ENCODE measurements around the gene VPS13D.
A peak's percentile ranks its signal among the peaks of the same experiment; 100 is the strongest.

Gene VPS13D

DNA sequence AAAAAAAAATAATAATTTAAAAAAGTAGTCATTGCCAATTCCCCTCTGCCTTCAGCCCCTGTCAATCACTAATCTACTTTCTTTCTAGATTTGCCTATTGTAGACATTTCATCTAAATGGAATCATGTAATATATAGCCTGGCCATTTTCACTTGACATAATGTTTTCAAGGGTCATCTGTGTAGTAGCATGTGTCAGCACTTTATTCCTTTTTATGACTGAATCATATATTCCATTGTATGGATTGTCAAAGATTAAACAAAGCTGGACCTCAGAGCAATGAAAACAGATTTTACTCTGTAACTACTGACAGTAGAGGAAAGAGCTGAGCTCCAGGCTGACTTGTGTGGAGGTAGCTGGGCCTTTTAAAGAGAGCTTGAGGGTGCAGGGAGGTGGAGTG lies 15.9 kb downstream of the VPS13D start:
- in situ Hi-C loops (cut with HindIII; ENCODE audit: low sequenced_read_pairs) = no loop called here
- TF ChIP-seq, protein P1, sequence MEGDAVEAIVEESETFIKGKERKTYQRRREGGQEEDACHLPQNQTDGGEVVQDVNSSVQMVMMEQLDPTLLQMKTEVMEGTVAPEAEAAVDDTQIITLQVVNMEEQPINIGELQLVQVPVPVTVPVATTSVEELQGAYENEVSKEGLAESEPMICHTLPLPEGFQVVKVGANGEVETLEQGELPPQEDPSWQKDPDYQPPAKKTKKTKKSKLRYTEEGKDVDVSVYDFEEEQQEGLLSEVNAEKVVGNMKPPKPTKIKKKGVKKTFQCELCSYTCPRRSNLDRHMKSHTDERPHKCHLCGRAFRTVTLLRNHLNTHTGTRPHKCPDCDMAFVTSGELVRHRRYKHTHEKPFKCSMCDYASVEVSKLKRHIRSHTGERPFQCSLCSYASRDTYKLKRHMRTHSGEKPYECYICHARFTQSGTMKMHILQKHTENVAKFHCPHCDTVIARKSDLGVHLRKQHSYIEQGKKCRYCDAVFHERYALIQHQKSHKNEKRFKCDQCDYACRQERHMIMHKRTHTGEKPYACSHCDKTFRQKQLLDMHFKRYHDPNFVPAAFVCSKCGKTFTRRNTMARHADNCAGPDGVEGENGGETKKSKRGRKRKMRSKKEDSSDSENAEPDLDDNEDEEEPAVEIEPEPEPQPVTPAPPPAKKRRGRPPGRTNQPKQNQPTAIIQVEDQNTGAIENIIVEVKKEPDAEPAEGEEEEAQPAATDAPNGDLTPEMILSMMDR (IDR thresholded peaks at IDR 0.05; ENCODE audit: low read depth, low read length) = no peak
- DNase-seq (ENCODE audit: low read depth, low spot score) = no peak
- no peak overlapping the region for H3K4me3 ChIP-seq (ENCODE audit: low read depth, low read length)

DNA sequence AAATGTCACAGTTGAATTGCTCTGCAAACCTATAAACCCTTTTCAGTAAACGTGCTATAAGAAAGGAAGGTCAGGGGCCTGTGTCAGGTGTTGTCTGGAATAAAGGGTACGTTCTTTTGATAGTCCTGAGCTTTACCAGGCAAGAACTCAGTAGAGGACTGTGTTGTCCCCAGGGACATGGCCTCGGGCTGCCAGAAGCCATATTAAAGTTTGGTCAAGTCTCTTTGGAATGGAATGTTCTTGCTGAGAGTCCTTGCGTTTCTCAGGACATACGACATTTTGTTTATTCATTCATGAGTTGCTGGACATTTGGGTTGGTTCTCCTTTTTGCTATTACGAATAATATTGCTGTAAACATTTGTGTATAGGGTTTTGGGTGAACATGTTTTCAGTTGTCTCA lies 16.8 kb downstream of the VPS13D start:
- in situ Hi-C loops (cut with HindIII; ENCODE audit: low sequenced_read_pairs) = no loop called here

DNA sequence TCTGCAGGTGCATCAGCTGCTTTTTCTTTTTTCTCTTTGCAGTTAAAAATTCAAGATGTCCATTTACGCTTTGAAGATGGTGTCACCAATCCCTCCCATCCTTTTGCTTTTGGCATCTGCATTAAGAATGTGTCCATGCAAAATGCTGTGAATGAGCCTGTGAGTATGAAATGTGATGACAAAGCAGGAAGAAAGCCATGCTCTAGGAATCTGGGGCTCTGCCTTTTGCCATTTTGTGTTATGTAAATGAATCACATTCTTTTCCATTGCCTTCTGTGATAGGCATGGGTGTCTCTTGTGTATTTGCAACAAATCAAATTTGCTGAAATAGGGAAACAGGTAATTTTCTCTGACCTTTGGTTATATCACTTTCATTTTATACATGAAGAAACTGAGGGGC lies 19.4 kb downstream of the VPS13D start:
- TF ChIP-seq, protein P1 (IDR thresholded peaks at IDR 0.05; ENCODE audit: low read depth, low read length) = no peak
- in situ Hi-C loops (cut with HindIII; ENCODE audit: low sequenced_read_pairs) = no loop called here
- no peak overlapping the region for H3K4me3 ChIP-seq (ENCODE audit: low read depth, low read length)
- DNase-seq (ENCODE audit: low read depth, low spot score) = no peak

More for the DNA sequence above, 16.8 kb downstream of the VPS13D start:
- no peak overlapping the region for H3K4me3 ChIP-seq (ENCODE audit: low read depth, low read length)
- TF ChIP-seq, protein P1 (IDR thresholded peaks at IDR 0.05; ENCODE audit: low read depth, low read length) = no peak
- no peak for DNase-seq (ENCODE audit: low read depth, low spot score)

DNA sequence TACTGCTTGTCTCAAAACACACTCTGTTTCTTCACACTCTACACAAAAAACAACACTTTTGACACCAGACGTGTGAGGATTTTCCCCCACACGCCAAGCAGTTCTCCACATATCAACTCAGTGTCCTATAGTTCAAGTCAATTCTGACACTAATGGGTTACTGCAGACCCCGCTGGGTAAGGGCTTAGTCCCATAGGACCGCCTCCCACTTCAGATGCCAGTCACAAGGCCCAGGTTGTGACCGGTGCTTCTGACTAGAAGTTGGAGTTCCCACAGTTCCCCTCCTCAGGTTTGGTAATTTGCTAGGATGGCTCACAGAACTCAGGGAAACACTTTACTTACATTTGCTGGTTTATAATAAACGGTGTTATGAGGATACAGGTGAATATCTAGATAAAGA lies 19.9 kb downstream of the VPS13D start:
- no peak overlapping the region for H3K4me3 ChIP-seq (ENCODE audit: low read depth, low read length)
- DNase-seq (ENCODE audit: low read depth, low spot score) = no peak
- TF ChIP-seq, protein P1 (IDR thresholded peaks at IDR 0.05; ENCODE audit: low read depth, low read length) = no peak
- in situ Hi-C loops (cut with HindIII; ENCODE audit: low sequenced_read_pairs) = no loop called here

DNA sequence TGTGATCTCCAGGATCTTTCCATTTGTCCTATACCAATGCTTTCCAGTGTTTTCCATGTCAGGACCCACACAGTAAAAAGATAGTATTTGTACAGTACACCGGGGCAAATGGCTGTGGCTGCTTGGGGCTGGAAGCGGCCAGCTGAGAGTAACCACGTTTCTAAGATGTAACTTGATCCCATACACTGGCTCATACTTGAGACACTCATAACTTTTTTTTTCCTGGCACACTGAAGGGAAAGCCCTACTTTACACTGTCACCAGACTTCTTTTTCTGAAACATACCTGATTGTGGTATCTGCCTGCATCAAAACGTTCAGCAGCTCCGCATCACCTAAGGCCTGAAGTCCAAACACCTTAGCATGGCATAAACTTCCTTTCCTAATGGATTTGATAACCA lies 21.6 kb downstream of the VPS13D start:
- no peak overlapping the region for H3K4me3 ChIP-seq (ENCODE audit: low read depth, low read length)
- in situ Hi-C loops (cut with HindIII; ENCODE audit: low sequenced_read_pairs) = no loop called here
- DNase-seq (ENCODE audit: low read depth, low spot score) = peak; percentile 52
- TF ChIP-seq, protein P1 (IDR thresholded peaks at IDR 0.05; ENCODE audit: low read depth, low read length) = no peak

DNA sequence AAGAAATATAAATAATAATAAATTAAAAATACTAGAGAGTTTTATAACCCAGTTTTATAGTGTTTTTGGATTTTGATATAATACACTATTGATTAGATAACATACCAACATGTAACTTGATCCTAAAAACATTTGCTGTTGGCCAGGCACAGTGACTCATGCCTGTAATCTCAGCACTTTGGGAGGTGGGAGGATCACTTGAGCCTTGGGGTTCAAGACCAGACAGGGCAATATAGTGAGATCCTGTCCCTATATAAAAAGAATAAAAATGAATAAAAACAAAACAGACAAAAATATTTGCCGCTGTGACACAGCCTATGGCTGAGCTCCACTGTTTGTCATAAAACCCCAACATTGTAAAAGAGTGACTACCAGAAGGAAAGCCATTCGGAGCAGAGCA lies 26.1 kb downstream of the VPS13D start:
- TF ChIP-seq, protein P1 (IDR thresholded peaks at IDR 0.05; ENCODE audit: low read depth, low read length) = no peak
- H3K4me3 ChIP-seq (ENCODE audit: low read depth, low read length) = no peak overlapping the region
- in situ Hi-C loops (cut with HindIII; ENCODE audit: low sequenced_read_pairs) = no loop called here
- no peak for DNase-seq (ENCODE audit: low read depth, low spot score)

DNA sequence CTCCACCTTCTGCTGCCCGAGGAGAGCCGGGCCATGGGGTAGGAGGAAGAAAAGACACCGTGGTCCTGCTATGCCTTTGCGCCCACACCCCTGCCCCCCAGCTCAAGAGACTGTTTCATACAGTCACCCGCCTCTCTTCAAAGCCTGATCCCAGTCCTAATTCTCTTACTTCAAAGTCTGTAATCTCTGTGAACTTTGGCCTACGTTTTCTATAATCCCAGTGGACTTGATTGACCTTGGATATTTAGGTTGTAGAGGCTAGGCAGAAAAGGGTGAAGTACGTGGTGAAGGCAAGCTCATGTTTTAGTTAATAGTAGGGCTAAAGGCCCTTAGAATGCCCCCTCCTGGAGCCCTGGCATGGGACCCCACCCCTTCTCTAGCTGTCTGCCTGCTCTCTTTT lies 28.4 kb downstream of the VPS13D start:
- TF ChIP-seq, protein P1 (IDR thresholded peaks at IDR 0.05; ENCODE audit: low read depth, low read length) = no peak
- DNase-seq (ENCODE audit: low read depth, low spot score) = no peak
- in situ Hi-C loops (cut with HindIII; ENCODE audit: low sequenced_read_pairs) = no loop called here
- H3K4me3 ChIP-seq (ENCODE audit: low read depth, low read length) = no peak overlapping the region
